MM.1S (cell line): ENCODE data around the gene LHPP.
"Not testable (repeated sequence)": the region's sequence is repeated elsewhere in the genome, so short reads cannot be mapped to it uniquely, and the experiment has no call there.

ENCODE experiments used
- DNase-seq: peaks from one replicate; pipeline ENCODE4 v3.0.0-alpha.2; 2015
- H2AFZ ChIP-seq: fragments of 300-600 bp; sonication (generic); 2 replicates; pipeline ENCODE4 v1.6.0; 2016; ENCODE audit warnings: antibody characterized with exemption, low read length
- H3F3A ChIP-seq: fragments of 300-600 bp; sonication (generic); 2 replicates; pipeline ENCODE4 v1.6.1; 2016; ENCODE audit warnings: mild to moderate bottlenecking, antibody characterized with exemption, low read length, moderate library complexity, mixed read lengths; ENCODE audit not compliant: insufficient read depth
- H3K27ac ChIP-seq: fragments of 300-600 bp; sonication (generic); 2 replicates; pipeline ENCODE4 v1.5.1; 2016; ENCODE audit warnings: mild to moderate bottlenecking, low read length
- H3K27me3 ChIP-seq: fragments of 300-600 bp; sonication (generic); replicated peaks from 2 replicates; pipeline ENCODE4 v1.6.0; 2016; ENCODE audit warnings: low read length; ENCODE audit not compliant: insufficient read depth
- H3K36me3 ChIP-seq: fragments of 300-600 bp; sonication (generic); replicated peaks from 2 replicates; pipeline ENCODE4 v1.6.1; 2016; ENCODE audit warnings: mild to moderate bottlenecking, low read length, mixed read lengths; ENCODE audit not compliant: insufficient read depth
- H3K4me1 ChIP-seq: fragments of 300-600 bp; sonication (generic); 2 replicates; pipeline ENCODE4 v1.6.1; 2016; ENCODE audit warnings: low read length, mixed read lengths
- H3K4me2 ChIP-seq: fragments of 300-600 bp; sonication (generic); 2 replicates; pipeline ENCODE4 v1.6.0; 2016; ENCODE audit warnings: low read depth, low read length
- H3K4me3 ChIP-seq: fragments of 300-600 bp; sonication (generic); 2 replicates; pipeline ENCODE4 v1.5.1; 2016; ENCODE audit warnings: low read length, mixed read lengths
- H3K79me2 ChIP-seq: fragments of 300-600 bp; sonication (generic); 2 replicates; pipeline ENCODE4 v1.6.1; 2016; ENCODE audit warnings: mixed run types, low read length, mixed read lengths
- H3K9ac ChIP-seq: fragments of 300-600 bp; sonication (generic); 2 replicates; pipeline ENCODE4 v1.6.1; 2016; ENCODE audit warnings: low read length, mixed read lengths
- H3K9me2 ChIP-seq: fragments of 300-600 bp; sonication (generic); replicated peaks from 2 replicates; pipeline ENCODE4 v1.6.1; 2016; ENCODE audit warnings: mild to moderate bottlenecking, low read length, mixed read lengths; ENCODE audit not compliant: insufficient read depth
- H3K9me3 ChIP-seq: fragments of 300-600 bp; sonication (generic); replicated peaks from 2 replicates; pipeline ENCODE4 v1.6.1; 2016; ENCODE audit warnings: mild to moderate bottlenecking, low read length, mixed read lengths; ENCODE audit not compliant: insufficient read depth
- H4K20me1 ChIP-seq: fragments of 300-600 bp; sonication (generic); 2 replicates; pipeline ENCODE4 v1.6.1; 2016; ENCODE audit warnings: mild to moderate bottlenecking, low read length, moderate library complexity, mixed read lengths; ENCODE audit not compliant: insufficient read depth
- EZH2 ChIP-seq: fragments of 300-600 bp; sonication (generic); optimal IDR thresholded peaks from 2 replicates; pipeline ENCODE3; 2017; ENCODE audit warnings: low read depth, mild to moderate bottlenecking, antibody characterized with exemption, low read length, mixed read lengths
- EZH2phosphoT487 ChIP-seq: fragments of 300-600 bp; sonication (generic); IDR thresholded peaks from 2 replicates; pipeline ENCODE4 v1.6.1; 2018; ENCODE audit warnings: antibody characterized with exemption, low read length
- TF ChIP-seq, protein P1 (sequence below): fragments of 300-600 bp; sonication (generic); IDR thresholded peaks from 2 replicates; pipeline ENCODE4 v1.5.1; 2016; ENCODE audit warnings: antibody characterized with exemption, low read length, mixed read lengths

LHPP gene

DNA sequence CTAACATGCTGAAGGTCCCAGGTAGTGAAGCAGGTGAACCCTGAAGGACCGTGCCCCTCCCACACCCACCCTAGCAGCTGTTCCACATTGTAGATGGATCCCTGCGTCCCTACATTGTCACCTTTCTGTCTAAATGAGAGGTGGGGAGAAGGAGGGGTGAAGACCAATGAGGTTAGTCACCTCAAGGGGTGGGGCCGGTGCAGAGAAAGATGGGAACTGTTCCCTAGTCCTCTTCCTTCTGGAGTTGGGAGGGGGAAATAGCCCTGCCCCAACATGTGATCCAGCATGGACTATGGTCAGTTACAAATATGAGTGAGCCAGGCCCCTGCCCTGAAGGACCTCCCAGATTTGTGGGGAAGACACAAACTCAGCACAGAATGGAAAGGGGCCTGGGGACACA lies 124.5 kb downstream of the LHPP start:
- Histone ChIP-seq H3K36me3 (no peaks in the 10 kb centered on the region), H4K20me1 (no peaks in the 10 kb centered on the region), H3K79me2 (no peaks in the 10 kb centered on the region), H3K4me2 (no peak overlapping the region), H3K27me3 (no peaks in the 10 kb centered on the region), H3K9ac (no peak overlapping the region), H3K27ac (no peak overlapping the region), H3K9me2 (no peaks in the 10 kb centered on the region), H3K4me3 (no peak overlapping the region), H2AFZ (no peak overlapping the region), H3K4me1 (0 out of 2 replicates have a peak, but pooled peaks cover 4% of the 10 kb centered on the region), H3K9me3 (no peaks in the 10 kb centered on the region), H3F3A (no peaks in the 10 kb centered on the region)
- no peak for DNase-seq
- TF ChIP-seq EZH2phosphoT487 = no peak
- TF ChIP-seq EZH2 = no peak
- TF ChIP-seq, protein P1, sequence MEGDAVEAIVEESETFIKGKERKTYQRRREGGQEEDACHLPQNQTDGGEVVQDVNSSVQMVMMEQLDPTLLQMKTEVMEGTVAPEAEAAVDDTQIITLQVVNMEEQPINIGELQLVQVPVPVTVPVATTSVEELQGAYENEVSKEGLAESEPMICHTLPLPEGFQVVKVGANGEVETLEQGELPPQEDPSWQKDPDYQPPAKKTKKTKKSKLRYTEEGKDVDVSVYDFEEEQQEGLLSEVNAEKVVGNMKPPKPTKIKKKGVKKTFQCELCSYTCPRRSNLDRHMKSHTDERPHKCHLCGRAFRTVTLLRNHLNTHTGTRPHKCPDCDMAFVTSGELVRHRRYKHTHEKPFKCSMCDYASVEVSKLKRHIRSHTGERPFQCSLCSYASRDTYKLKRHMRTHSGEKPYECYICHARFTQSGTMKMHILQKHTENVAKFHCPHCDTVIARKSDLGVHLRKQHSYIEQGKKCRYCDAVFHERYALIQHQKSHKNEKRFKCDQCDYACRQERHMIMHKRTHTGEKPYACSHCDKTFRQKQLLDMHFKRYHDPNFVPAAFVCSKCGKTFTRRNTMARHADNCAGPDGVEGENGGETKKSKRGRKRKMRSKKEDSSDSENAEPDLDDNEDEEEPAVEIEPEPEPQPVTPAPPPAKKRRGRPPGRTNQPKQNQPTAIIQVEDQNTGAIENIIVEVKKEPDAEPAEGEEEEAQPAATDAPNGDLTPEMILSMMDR = no peak

DNA sequence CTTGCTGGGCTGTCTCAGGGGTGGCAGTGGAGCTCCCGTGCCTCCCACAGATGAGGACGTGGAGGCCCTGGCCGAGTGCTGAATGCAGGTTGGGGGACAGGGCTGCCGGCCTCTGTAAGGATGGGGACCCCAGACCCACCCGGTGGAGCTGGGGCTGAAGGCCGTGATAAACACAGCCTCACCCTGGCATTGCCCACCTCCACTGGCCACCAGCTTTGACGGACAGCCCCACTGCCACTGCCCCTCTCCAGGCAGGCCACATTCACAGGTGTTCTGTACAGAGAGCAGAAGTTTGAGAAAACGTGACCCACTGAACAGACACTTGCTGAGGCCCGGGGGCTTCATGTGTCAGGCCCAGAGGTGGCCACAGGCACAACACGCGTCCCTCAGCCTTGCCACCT lies 126.2 kb downstream of the LHPP start:
- 0 out of 2 replicates have a peak, but pooled peaks cover 4% of the 10 kb centered on the region for H3K4me1 ChIP-seq
- no peak overlapping the region for H2AFZ ChIP-seq
- H3K36me3 ChIP-seq = no peaks in the 10 kb centered on the region
- no peaks in the 10 kb centered on the region for H3K79me2 ChIP-seq
- H3K9ac ChIP-seq = no peak overlapping the region
- no peaks in the 10 kb centered on the region for H3K9me3 ChIP-seq
- no peak overlapping the region for H3K4me2 ChIP-seq
- no peaks in the 10 kb centered on the region for H4K20me1 ChIP-seq
- no peaks in the 10 kb centered on the region for H3F3A ChIP-seq
- TF ChIP-seq EZH2phosphoT487 (no peak), EZH2 (no peak)
- TF ChIP-seq, protein P1 = no peak
- H3K27ac ChIP-seq = no peak overlapping the region
- peaks cover 11% of the 10 kb centered on the region; the same call in 1 of the 2 replicates for H3K27me3 ChIP-seq
- H3K9me2 ChIP-seq = no peaks in the 10 kb centered on the region
- no peak overlapping the region for H3K4me3 ChIP-seq
- DNase-seq = no peak

DNA sequence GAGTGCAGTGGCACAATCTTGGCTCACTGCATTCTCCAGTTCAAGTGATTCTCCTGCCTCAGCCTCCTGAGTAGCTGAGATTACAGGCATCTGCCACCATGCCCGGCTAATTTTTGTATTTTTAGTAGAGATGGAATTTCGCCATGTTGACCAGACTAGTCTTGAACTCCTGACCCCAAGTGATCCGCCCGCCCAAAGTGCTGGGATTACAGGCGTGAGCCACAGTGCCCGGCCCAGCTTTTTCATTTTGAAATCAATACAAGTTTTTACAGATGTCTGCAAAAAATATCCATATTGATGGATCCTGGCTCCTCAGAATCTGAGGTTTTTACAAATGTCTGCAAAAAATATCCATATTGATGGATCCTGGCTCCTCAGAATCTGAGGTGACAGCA lies 126.7 kb downstream of the LHPP start:
- H3F3A ChIP-seq, H3K4me1 ChIP-seq, H3K9me2 ChIP-seq, H3K79me2 ChIP-seq, H3K4me2 ChIP-seq, H3K36me3 ChIP-seq, H3K9ac ChIP-seq, H2AFZ ChIP-seq, H4K20me1 ChIP-seq, H3K4me3 ChIP-seq, H3K9me3 ChIP-seq, DNase-seq, H3K27ac ChIP-seq: not testable (repeated sequence)
- H3K27me3 ChIP-seq = peaks cover 11% of the 10 kb centered on the region; the same call in 1 of the 2 replicates

DNA sequence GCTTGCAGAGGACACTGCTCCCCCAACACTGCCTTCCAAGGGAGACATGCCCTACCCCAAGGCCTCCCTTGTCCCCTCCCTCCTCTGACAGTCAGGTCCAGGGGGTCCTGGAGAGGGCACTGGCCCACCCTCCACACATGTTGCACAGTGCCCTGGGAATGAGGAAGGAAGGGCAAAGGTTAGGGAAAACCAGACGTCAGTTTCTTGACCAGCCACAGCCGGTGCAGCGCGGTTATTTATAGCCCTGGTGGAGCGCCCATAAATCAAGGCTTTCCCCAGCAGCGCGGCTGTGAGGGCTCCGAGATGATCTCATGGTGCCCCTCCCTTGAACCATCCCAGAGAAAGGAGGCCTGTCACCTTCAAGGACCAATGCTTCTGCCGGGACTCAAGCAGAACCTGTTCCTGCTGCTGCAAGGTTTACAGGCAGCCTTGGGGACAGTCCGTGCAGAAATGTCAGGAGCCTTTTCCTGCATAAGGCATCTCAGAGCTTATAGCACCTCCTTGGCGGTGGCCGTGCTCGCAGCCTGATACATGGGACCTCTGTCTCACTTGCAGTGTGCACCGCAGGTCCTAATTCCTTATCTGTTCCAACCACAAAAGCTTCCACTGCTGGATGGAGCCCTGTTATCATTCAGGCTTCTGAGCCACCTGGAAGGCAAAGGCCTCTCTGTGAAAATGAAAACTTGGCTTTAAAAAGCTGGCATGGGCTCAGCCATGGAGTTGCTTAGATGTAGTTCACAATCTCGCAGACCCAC lies 127.3 kb downstream of the LHPP start:
- TF ChIP-seq EZH2 (no peak), EZH2phosphoT487 (no peak)
- TF ChIP-seq, protein P1 = no peak

More for the DNA sequence above, 127.3 kb downstream of the LHPP start:
- no peak overlapping the region for H3K9ac ChIP-seq
- no peaks in the 10 kb centered on the region for H3F3A ChIP-seq
- H3K4me2 ChIP-seq = no peak overlapping the region
- no peak overlapping the region for H3K4me3 ChIP-seq
- DNase-seq = no peak
- H3K27me3 ChIP-seq = peaks cover 11% of the 10 kb centered on the region; the same call in 1 of the 2 replicates
- H3K79me2 ChIP-seq = no peaks in the 10 kb centered on the region
- no peaks in the 10 kb centered on the region for H4K20me1 ChIP-seq
- H3K9me2 ChIP-seq = no peaks in the 10 kb centered on the region
- no peaks in the 10 kb centered on the region for H3K36me3 ChIP-seq
- no peak overlapping the region for H2AFZ ChIP-seq
- H3K9me3 ChIP-seq = no peaks in the 10 kb centered on the region
- H3K27ac ChIP-seq = no peak overlapping the region
- 0 out of 2 replicates have a peak, but pooled peaks cover 4% of the 10 kb centered on the region for H3K4me1 ChIP-seq
